SK-N-SH treated with all-trans-retinoic acid at 6 μM for 48 hours (cell line): ENCODE data around the gene PTPRN2.

Experiments used
- ARNTL ChIP-seq: fragments of 450-650 bp; formaldehyde crosslinking; IDR thresholded peaks from 2 replicates; pipeline ENCODE4 v1.5.0; 2020; ENCODE audit warnings: low read depth, mild to moderate bottlenecking, moderate library complexity, borderline replicate concordance
- CREB5 ChIP-seq: fragments of 250-450 bp; sonication (Bioruptor Pico); IDR thresholded peaks from 2 replicates; pipeline ENCODE4 v1.5.1; 2020; ENCODE audit warnings: low read depth, mild to moderate bottlenecking, moderate library complexity
- ESRRG ChIP-seq: fragments of 250-450 bp; sonication (Bioruptor Pico); IDR thresholded peaks from 2 replicates; pipeline ENCODE4 v1.6.1; 2021; ENCODE audit warnings: mild to moderate bottlenecking
- GLIS3 ChIP-seq: fragments of 250-450 bp; sonication (Bioruptor Pico); IDR thresholded peaks from 2 replicates; pipeline ENCODE4 v1.5.0; 2020; ENCODE audit warnings: mild to moderate bottlenecking, moderate library complexity
- PPARA ChIP-seq: fragments of 250-450 bp; sonication (Bioruptor Pico); IDR thresholded peaks from 2 replicates; pipeline ENCODE4 v1.5.0; 2020; ENCODE audit warnings: mild to moderate bottlenecking, borderline replicate concordance
- RARB ChIP-seq: fragments of 250-450 bp; sonication (Bioruptor Pico); IDR thresholded peaks from 2 replicates; pipeline ENCODE4 v1.8.0; 2021; ENCODE audit warnings: mild to moderate bottlenecking, moderate library complexity
- SNAI2 ChIP-seq: fragments of 250-450 bp; sonication (Bioruptor Pico); IDR thresholded peaks from 2 replicates; pipeline ENCODE4 v1.5.0; 2020; ENCODE audit warnings: mild to moderate bottlenecking, moderate library complexity
- TOX ChIP-seq: fragments of 250-450 bp; sonication (Bioruptor Pico); IDR thresholded peaks from 2 replicates; pipeline ENCODE4 v1.8.0; 2021; ENCODE audit warnings: mild to moderate bottlenecking, moderate library complexity, borderline replicate concordance
- ZC3H10 ChIP-seq: fragments of 250-450 bp; sonication (Bioruptor Pico); IDR thresholded peaks from 2 replicates; pipeline ENCODE4 v1.5.1; 2021; ENCODE audit warnings: mild to moderate bottlenecking, moderate library complexity
- ZFP30 ChIP-seq: fragments of 450-650 bp; formaldehyde crosslinking; IDR thresholded peaks from 2 replicates; pipeline ENCODE4 v1.5.0; 2022; ENCODE audit warnings: mild to moderate bottlenecking, moderate library complexity
- ZNF8 ChIP-seq: fragments of 450-650 bp; formaldehyde crosslinking; IDR thresholded peaks from 2 replicates; pipeline ENCODE4 v1.5.0; 2020; ENCODE audit warnings: mild to moderate bottlenecking, moderate library complexity
- TF ChIP-seq, protein P1 (sequence below): fragments of 250-450 bp; sonication (Bioruptor Pico); IDR thresholded peaks from 2 replicates; pipeline ENCODE4 v1.8.0; 2020; ENCODE audit warnings: mild to moderate bottlenecking, moderate library complexity, borderline replicate concordance
- TF ChIP-seq, protein P2 (sequence below): fragments of 250-450 bp; sonication (Bioruptor Pico); IDR thresholded peaks from 2 replicates; pipeline ENCODE4 v1.8.0; 2021; ENCODE audit warnings: low read depth, mild to moderate bottlenecking, moderate library complexity, borderline replicate concordance
- TF ChIP-seq, protein P3 (sequence below): fragments of 250-450 bp; sonication (Bioruptor Pico); IDR thresholded peaks from 2 replicates; pipeline ENCODE4 v1.5.1; 2021; ENCODE audit warnings: mild to moderate bottlenecking, moderate library complexity

- TF ChIP-seq, protein P1, sequence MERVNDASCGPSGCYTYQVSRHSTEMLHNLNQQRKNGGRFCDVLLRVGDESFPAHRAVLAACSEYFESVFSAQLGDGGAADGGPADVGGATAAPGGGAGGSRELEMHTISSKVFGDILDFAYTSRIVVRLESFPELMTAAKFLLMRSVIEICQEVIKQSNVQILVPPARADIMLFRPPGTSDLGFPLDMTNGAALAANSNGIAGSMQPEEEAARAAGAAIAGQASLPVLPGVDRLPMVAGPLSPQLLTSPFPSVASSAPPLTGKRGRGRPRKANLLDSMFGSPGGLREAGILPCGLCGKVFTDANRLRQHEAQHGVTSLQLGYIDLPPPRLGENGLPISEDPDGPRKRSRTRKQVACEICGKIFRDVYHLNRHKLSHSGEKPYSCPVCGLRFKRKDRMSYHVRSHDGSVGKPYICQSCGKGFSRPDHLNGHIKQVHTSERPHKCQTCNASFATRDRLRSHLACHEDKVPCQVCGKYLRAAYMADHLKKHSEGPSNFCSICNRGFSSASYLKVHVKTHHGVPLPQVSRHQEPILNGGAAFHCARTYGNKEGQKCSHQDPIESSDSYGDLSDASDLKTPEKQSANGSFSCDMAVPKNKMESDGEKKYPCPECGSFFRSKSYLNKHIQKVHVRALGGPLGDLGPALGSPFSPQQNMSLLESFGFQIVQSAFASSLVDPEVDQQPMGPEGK (CRISPR knock-in tag) = no peak
- TF ChIP-seq ZNF8 (CRISPR knock-in tag) (no peak), ZC3H10 (no peak), GLIS3 (CRISPR knock-in tag) (no peak), SNAI2 (no peak), TOX (CRISPR knock-in tag) (no peak), RARB (CRISPR knock-in tag) (no peak), ZFP30 (CRISPR knock-in tag) (no peak), ESRRG (CRISPR knock-in tag) (no peak), CREB5 (CRISPR knock-in tag) (no peak), ARNTL (CRISPR knock-in tag) (no peak), PPARA (CRISPR knock-in tag) (no peak)
- TF ChIP-seq, protein P2, sequence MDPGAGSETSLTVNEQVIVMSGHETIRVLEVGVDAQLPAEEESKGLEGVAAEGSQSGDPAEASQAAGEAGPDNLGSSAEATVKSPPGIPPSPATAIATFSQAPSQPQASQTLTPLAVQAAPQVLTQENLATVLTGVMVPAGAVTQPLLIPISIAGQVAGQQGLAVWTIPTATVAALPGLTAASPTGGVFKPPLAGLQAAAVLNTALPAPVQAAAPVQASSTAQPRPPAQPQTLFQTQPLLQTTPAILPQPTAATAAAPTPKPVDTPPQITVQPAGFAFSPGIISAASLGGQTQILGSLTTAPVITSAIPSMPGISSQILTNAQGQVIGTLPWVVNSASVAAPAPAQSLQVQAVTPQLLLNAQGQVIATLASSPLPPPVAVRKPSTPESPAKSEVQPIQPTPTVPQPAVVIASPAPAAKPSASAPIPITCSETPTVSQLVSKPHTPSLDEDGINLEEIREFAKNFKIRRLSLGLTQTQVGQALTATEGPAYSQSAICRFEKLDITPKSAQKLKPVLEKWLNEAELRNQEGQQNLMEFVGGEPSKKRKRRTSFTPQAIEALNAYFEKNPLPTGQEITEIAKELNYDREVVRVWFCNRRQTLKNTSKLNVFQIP = no peak
- TF ChIP-seq, protein P3, sequence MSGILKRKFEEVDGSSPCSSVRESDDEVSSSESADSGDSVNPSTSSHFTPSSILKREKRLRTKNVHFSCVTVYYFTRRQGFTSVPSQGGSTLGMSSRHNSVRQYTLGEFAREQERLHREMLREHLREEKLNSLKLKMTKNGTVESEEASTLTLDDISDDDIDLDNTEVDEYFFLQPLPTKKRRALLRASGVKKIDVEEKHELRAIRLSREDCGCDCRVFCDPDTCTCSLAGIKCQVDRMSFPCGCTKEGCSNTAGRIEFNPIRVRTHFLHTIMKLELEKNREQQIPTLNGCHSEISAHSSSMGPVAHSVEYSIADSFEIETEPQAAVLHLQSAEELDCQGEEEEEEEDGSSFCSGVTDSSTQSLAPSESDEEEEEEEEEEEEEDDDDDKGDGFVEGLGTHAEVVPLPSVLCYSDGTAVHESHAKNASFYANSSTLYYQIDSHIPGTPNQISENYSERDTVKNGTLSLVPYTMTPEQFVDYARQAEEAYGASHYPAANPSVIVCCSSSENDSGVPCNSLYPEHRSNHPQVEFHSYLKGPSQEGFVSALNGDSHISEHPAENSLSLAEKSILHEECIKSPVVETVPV (CRISPR knock-in tag) = no peak
These were observed 336.3 kb downstream of the PTPRN2 start for GRCh38 chr7:158251061-158251965.
